ENCODE results near the gene TBCE. TPM values are rescaled to one million over a fixed set of nuclear protein-coding genes. Genes with fewer than 3 reads are reported as not detected.
A peak's percentile ranks its signal among the peaks of the same experiment; 100 is the strongest.

TBCE gene
- total and polyA plus RNA-seq, 2 donors = 33.7 to 34.0 TPM

- Histone ChIP-seq H3K4me3 (ENCODE audit: low read length in 2 of 2) (no peak overlapping the region), H3K36me3 (ENCODE audit: control insufficient read depth in 2 of 2, insufficient read depth in 2 of 2, low read length in 1 of 2) (peaks cover 8 to 9% of the 10 kb centered on the region in 2 donors), H3K4me1 (ENCODE audit: control insufficient read depth in 2 of 2, insufficient read depth in 2 of 2, low read length in 2 of 2) (peaks cover 2 to 22% of the 10 kb centered on the region in 2 donors), H3K27me3 (ENCODE audit: control insufficient read depth in 2 of 2, insufficient read depth in 1 of 2, low read length in 1 of 2) (no peaks in the 10 kb centered on the region), H3K9me3 (ENCODE audit: control insufficient read depth in 2 of 2, insufficient read depth in 1 of 2, low read length in 1 of 2) (no peaks in the 10 kb centered on the region), H3K27ac (ENCODE audit: low read depth in 1 of 2, low read length in 1 of 2) (peak overlapping the region in 1 of 2 donors; percentile 43)
- WGBS = 90% methylated on average over 3 of the region's 3 CpGs
- peak in 3 of 9 donors; percentile 13 to 49 (median 21) for DNase-seq (ENCODE audit: low read depth in 6 of 9, low spot score in 9 of 9)
Measured at GRCh38 chr1:235491644-235492043, 124.4 kb downstream of the TBCE start.

GRCh38 chr1:235494531-235494930, 127.3 kb downstream of the TBCE start:
- H3K4me3 ChIP-seq (ENCODE audit: low read length in 2 of 2) = no peak overlapping the region
- H3K27ac ChIP-seq (ENCODE audit: low read depth in 1 of 2, low read length in 1 of 2) = peak overlapping the region in 1 of 2 donors; percentile 72
- peak in 4 of 9 donors; percentile 11 to 49 (median 28) for DNase-seq (ENCODE audit: low read depth in 6 of 9, low spot score in 9 of 9)
- H3K27me3 ChIP-seq (ENCODE audit: control insufficient read depth in 2 of 2, insufficient read depth in 1 of 2, low read length in 1 of 2) = no peaks in the 10 kb centered on the region
- 82% methylated on average over 9 of the region's 9 CpGs for WGBS
- peaks cover 0 to 6% of the 10 kb centered on the region in 2 donors for H3K36me3 ChIP-seq (ENCODE audit: control insufficient read depth in 2 of 2, insufficient read depth in 2 of 2, low read length in 1 of 2)
- H3K9me3 ChIP-seq (ENCODE audit: control insufficient read depth in 2 of 2, insufficient read depth in 1 of 2, low read length in 1 of 2) = no peaks in the 10 kb centered on the region
- peaks cover 2 to 22% of the 10 kb centered on the region in 2 donors for H3K4me1 ChIP-seq (ENCODE audit: control insufficient read depth in 2 of 2, insufficient read depth in 2 of 2, low read length in 2 of 2)

- peaks cover 0 to 6% of the 10 kb centered on the region in 2 donors for H3K36me3 ChIP-seq (ENCODE audit: control insufficient read depth in 2 of 2, insufficient read depth in 2 of 2, low read length in 1 of 2)
- H3K4me1 ChIP-seq (ENCODE audit: control insufficient read depth in 2 of 2, insufficient read depth in 2 of 2, low read length in 2 of 2) = peaks cover 2 to 22% of the 10 kb centered on the region in 2 donors
- H3K4me3 ChIP-seq (ENCODE audit: low read length in 2 of 2) = no peak overlapping the region
- 97% methylated on average over 5 of the region's 5 CpGs for WGBS
- H3K9me3 ChIP-seq (ENCODE audit: control insufficient read depth in 2 of 2, insufficient read depth in 1 of 2, low read length in 1 of 2) = no peaks in the 10 kb centered on the region
- DNase-seq (ENCODE audit: low read depth in 6 of 9, low spot score in 9 of 9) = no peak
- no peak overlapping the region for H3K27ac ChIP-seq (ENCODE audit: low read depth in 1 of 2, low read length in 1 of 2)
- H3K27me3 ChIP-seq (ENCODE audit: control insufficient read depth in 2 of 2, insufficient read depth in 1 of 2, low read length in 1 of 2) = no peaks in the 10 kb centered on the region
Measured at GRCh38 chr1:235495030-235495429, 127.8 kb downstream of the TBCE start.

GRCh38 chr1:235495551-235495950, 128.3 kb downstream of the TBCE start:
- DNase-seq (ENCODE audit: low read depth in 6 of 9, low spot score in 9 of 9) = no peak
- no peaks in the 10 kb centered on the region for H3K9me3 ChIP-seq (ENCODE audit: control insufficient read depth in 2 of 2, insufficient read depth in 1 of 2, low read length in 1 of 2)
- no peaks in the 10 kb centered on the region for H3K27me3 ChIP-seq (ENCODE audit: control insufficient read depth in 2 of 2, insufficient read depth in 1 of 2, low read length in 1 of 2)
- H3K27ac ChIP-seq (ENCODE audit: low read depth in 1 of 2, low read length in 1 of 2) = no peak overlapping the region
- WGBS = 95% methylated on average over 2 of the region's 2 CpGs
- no peak overlapping the region for H3K4me3 ChIP-seq (ENCODE audit: low read length in 2 of 2)
- peaks cover 2 to 22% of the 10 kb centered on the region in 2 donors for H3K4me1 ChIP-seq (ENCODE audit: control insufficient read depth in 2 of 2, insufficient read depth in 2 of 2, low read length in 2 of 2)
- peaks cover 0 to 6% of the 10 kb centered on the region in 2 donors for H3K36me3 ChIP-seq (ENCODE audit: control insufficient read depth in 2 of 2, insufficient read depth in 2 of 2, low read length in 1 of 2)

GRCh38 chr1:235500971-235501540, 133.8 kb downstream of the TBCE start:
- peaks cover 0 to 7% of the 10 kb centered on the region in 2 donors for H3K4me1 ChIP-seq (ENCODE audit: control insufficient read depth in 2 of 2, insufficient read depth in 2 of 2, low read length in 2 of 2)
- H3K27me3 ChIP-seq (ENCODE audit: control insufficient read depth in 2 of 2, insufficient read depth in 1 of 2, low read length in 1 of 2) = no peaks in the 10 kb centered on the region
- DNase-seq (ENCODE audit: low read depth in 6 of 9, low spot score in 9 of 9) = no peak
- H3K4me3 ChIP-seq (ENCODE audit: low read length in 2 of 2) = no peak overlapping the region
- 93% methylated on average over 5 of the region's 5 CpGs for WGBS
- H3K36me3 ChIP-seq (ENCODE audit: control insufficient read depth in 2 of 2, insufficient read depth in 2 of 2, low read length in 1 of 2) = no peaks in the 10 kb centered on the region
- no peaks in the 10 kb centered on the region for H3K9me3 ChIP-seq (ENCODE audit: control insufficient read depth in 2 of 2, insufficient read depth in 1 of 2, low read length in 1 of 2)
- no peak overlapping the region for H3K27ac ChIP-seq (ENCODE audit: low read depth in 1 of 2, low read length in 1 of 2)

Other genes with a start within 250 kb of the TBCE start
- gene TOMM20, start 238.6 kb upstream of the TBCE start, total RNA-seq = 54.1 TPM
- 76.8 TPM for gene TOMM20, start 238.6 kb upstream of the TBCE start, polyA plus RNA-seq
- 95.1 TPM for gene RBM34, start 206.2 kb upstream of the TBCE start, total RNA-seq
- gene RBM34, start 206.2 kb upstream of the TBCE start, polyA plus RNA-seq = 168 TPM
- gene ARID4B, start 39.2 kb upstream of the TBCE start, total RNA-seq = 36.9 TPM
- 41.8 TPM for gene ARID4B, start 39.2 kb upstream of the TBCE start, polyA plus RNA-seq
- 29.8 TPM for gene GGPS1, start 38.9 kb upstream of the TBCE start, total RNA-seq
- gene GGPS1, start 38.9 kb upstream of the TBCE start, polyA plus RNA-seq = 44.1 TPM
- gene B3GALNT2, start 137.0 kb downstream of the TBCE start, total RNA-seq = 18.9 TPM
- gene B3GALNT2, start 137.0 kb downstream of the TBCE start, polyA plus RNA-seq = 2.8 TPM

Measured in thymus (tissue), 11 donors.